NCI-H2029 treated with DMSO at 0.1 percent for 48 hours (cell line): ENCODE results near the gene EIF2B1.
"Not testable (repeated sequence)": the region's sequence is repeated elsewhere in the genome, so short reads cannot be mapped to it uniquely, and the experiment has no call there.

Experiments used
- DNase-seq: peaks from one replicate; lab custom pipeline; 2025; lab: John Stamatoyannopoulos, UW

The EIF2B1 gene

DNA sequence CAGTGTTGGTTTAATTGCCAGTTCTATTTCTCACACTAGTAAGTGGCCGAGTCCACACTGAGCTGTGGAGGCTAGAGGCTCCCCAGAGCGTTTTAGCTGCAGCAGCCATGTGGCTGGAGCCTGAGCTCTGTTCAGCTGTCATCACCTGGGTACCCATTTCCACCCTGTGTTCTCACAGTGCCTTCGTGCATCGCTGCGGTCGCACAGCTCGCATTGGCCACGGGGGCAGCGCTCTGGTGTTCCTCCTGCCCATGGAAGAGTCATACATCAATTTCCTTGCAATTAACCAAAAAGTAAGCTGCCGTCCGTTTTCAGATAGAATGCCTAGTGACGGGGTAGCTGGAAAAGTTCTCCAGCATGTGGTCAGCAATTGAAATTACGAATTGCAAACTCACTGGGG is 15.9 kb downstream of the EIF2B1 start:
- DNase-seq: no peak

DNA sequence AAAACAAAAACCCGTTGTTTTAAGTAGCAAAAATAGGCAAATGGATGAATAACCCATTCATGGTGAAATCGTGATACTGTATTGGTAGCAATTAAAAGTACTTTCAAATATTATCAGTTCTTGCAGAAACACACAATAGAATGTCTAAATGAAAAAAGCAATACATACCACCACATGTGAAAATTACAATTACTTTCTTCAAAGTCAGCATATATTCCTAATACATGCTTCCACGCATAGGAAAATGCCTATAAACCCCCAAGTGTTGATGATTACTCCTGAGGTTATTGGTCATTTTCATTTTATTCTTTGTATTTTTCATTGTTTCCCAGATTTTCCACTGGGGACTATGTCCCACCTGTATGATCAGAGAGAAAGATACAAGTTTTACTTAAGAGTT is 16.3 kb downstream of the EIF2B1 start:
- DNase-seq: no peak

DNA sequence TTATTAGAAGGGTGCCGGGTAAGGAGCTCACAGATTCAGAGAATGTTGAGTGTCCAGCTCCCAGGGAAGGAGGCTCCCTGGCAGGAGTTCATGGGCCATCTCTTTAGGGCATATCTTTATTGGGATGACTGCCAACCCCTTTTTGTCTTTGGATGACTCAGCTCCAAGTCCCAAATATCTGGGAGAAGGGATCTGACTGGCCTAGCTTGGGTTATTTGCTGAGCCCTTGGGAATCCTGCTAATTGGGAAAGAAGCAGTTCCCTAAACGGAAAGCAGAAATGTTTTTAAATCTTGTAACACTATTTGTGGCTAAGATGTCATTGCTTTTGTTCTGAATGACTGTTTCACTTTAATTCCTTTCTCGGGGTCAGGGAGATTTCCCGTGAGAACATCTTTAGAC is 19.0 kb downstream of the EIF2B1 start:
- DNase-seq: no peak

DNA sequence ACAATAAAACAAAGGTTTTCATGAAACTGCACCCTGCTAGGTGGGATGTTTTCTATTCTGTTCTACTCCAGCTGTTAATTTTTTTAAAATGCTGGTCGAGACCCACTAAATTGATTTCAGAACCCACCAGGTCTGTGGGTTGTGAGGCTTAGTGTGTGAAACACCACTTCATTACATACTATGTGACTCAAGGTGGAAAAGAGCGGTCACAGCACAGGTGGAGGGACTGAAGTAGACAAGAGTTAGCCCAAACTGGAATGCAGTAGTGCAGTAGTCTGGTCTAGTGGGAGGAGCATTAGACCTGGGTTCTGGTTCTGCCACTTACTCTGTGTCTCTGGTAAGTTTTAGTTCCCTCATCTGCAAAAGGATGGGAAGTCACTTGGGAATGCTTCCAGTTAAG is 19.4 kb downstream of the EIF2B1 start:
- DNase-seq: no peak

- DNase-seq: no peak
Observed at GRCh38 chr12:123608182-123608581, 25.3 kb downstream of the EIF2B1 start.

- DNase-seq: no peak
Observed at GRCh38 chr12:123607756-123608155, 25.7 kb downstream of the EIF2B1 start.

- not testable (repeated sequence) for DNase-seq
Observed at GRCh38 chr12:123603495-123603894, 30.0 kb downstream of the EIF2B1 start.

GRCh38 chr12:123602651-123603195 is 30.8 kb downstream of the EIF2B1 start:
- no peak for DNase-seq

- peak; percentile 47 for DNase-seq
Observed at GRCh38 chr12:123601602-123602489, 31.6 kb downstream of the EIF2B1 start, which contains the start of gene DDX55. DDX55 (plus strand) TSS chr12:123602099; CDS start chr12:123602149, 50 bp downstream.

DNA sequence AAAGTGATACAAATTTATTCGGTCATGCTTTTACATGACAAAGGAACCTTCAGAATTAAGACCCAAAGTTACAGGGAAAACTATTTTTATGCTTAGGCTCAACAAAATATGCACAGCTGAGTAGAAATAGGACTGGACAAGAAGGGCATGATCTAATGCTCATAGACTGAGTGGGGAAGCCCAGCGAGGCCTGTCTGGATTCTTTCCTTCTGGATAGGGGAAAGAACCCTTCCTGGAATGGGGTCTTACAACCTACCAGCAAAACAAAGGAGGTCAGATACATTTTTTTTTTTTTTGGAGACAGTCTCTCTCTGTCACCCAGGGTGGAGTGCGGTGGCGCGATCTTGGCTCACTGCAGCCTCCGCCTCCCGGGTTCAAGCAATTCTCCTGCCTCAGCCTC is 33.8 kb downstream of the EIF2B1 start:
- no peak for DNase-seq

GRCh38 chr12:123599310-123599709 is 34.2 kb downstream of the EIF2B1 start:
- no peak for DNase-seq

DNA sequence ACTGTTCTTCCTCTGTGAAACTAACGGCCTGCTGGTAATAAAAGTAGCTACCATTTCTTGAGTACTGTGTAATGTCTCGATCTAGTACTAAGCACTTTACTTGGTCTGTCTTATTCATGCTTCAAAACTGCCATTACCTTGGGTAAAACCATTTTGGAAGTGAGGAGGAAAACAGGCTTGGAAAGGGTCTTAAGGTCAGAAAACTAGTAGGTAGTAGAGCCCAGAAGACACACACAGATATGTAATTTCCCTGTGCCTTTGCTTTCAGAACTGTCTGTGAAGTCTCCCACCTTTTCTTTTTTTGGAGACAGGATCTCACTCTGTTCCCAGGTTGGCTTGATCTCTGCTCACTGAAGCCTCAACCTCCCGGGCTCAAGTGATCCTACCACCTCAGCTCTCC is 35.0 kb downstream of the EIF2B1 start:
- DNase-seq: no peak

- no peak for DNase-seq
Observed at GRCh38 chr12:123597100-123597499, 36.4 kb downstream of the EIF2B1 start.

GRCh38 chr12:123595729-123596128 is 37.8 kb downstream of the EIF2B1 start:
- no peak for DNase-seq

DNA sequence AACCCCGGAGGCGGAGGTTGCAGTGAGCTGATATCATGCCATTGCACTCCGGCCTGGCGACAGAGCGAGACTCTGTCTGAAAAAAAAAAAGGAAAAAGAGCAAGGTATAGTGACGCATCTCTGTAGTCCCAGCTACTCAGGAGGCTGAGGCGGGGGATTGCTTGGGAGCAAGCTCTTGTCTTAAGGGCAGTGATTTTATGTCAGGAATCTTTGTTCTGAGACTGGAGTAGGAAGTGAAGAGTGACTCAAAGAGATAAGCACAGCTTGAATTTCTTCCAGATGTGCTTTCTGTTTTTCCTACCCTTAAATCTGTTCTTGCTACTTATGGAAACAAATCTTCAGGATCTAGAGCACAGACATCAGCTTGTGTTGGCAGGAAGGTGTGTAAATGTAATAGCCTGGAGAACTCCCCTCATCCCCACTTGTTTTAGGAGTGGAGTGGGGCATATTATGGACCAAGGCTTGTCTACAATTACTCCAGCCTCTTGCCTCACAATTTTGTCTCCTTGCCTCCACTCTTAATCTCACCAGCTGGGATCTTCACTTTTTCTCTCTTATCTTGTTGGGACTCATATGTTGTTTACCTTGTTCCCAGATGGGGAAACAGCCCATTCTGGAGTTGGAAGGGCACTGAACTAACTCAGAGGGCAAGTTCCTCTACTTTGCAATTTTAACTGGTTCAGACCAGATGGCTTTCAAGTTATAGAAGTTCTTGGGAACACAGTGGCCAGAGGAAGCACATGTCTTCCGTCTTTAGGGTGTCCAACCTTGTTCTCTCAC is 41.6 kb downstream of the EIF2B1 start:
- DNase-seq: no peak

DNA sequence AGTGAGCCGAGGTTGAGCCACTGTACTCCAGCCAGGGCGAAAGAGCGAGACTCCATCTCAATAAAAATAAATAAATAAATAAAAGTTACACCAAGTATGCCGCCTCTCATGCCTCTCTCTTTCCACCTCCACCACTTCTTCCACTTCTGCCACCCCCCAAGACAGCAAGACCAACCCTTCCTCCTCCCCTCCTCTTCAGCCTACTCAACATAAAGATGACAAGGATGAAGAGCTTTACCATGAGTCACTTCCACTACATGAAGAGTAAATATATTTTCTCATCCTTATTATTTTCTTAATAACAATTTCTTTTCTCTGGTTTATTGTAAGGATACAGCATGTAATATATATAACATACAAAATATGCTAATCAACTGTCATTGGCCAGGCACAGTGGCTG is 52.7 kb downstream of the EIF2B1 start:
- no peak for DNase-seq

GRCh38 chr12:123578829-123579228 is 54.7 kb downstream of the EIF2B1 start:
- DNase-seq: not testable (repeated sequence)

GRCh38 chr12:123578243-123578642 is 55.2 kb downstream of the EIF2B1 start:
- DNase-seq: no peak

GRCh38 chr12:123576611-123577010 is 56.9 kb downstream of the EIF2B1 start:
- no peak for DNase-seq

DNA sequence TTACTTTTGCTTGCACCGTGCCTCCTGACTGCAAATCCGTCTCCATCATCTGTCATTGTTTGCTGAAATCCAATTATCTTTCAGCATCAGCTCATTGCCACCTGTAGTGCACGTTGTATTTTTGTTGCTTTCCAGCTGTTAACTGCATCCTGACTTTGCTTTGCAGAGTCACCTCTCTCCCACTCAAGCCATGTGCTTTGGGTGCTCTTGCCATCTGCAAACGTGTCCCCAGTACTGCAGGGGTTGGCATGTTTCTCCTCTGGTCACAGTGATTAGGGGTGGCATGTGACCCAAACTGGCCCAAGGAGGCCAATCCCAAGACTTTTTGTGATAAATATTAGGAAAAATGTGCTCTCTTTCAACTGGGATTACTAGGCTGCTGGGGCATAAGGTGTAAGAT is 59.6 kb downstream of the EIF2B1 start:
- DNase-seq: no peak

- DNase-seq: no peak
Observed at GRCh38 chr12:123572391-123572790, 61.1 kb downstream of the EIF2B1 start.

- no peak for DNase-seq
Observed at GRCh38 chr12:123571343-123571813, 62.1 kb downstream of the EIF2B1 start.
